SU-DHL-6 (cell line): ENCODE data around the gene TMTC1.

Experiments used
- H2AFZ ChIP-seq: fragments of 200-600 bp; sonication (generic); 2 replicates; pipeline ENCODE4 v1.6.1; 2014; ENCODE audit warnings: low read depth, mild to moderate bottlenecking, moderate library complexity, mixed read lengths, antibody characterized with exemption, low read length; ENCODE audit not compliant: severe bottlenecking
- H3F3A ChIP-seq: fragments of 200-600 bp; shearing (Covaris generic); 2 replicates; pipeline ENCODE4 v1.6.0; 2016; ENCODE audit warnings: antibody characterized with exemption, mild to moderate bottlenecking; ENCODE audit not compliant: insufficient read depth
- H3K27ac ChIP-seq: fragments of 200-600 bp; sonication (generic); 2 replicates; pipeline ENCODE4 v1.5.1; 2016; ENCODE audit warnings: low read depth, mild to moderate bottlenecking, low read length, moderate library complexity, mixed read lengths
- H3K27me3 ChIP-seq: fragments of 200-600 bp; sonication (generic), shearing (Covaris generic); 2 replicates; pipeline ENCODE4 v1.6.0; 2014; ENCODE audit warnings: mild to moderate bottlenecking, low read length
- H3K36me3 ChIP-seq: fragments of 200-600 bp; sonication (generic); 2 replicates; pipeline ENCODE4 v1.6.1; 2014; ENCODE audit warnings: mild to moderate bottlenecking, low read length, mixed read lengths
- H3K4me2 ChIP-seq: fragments of 300-600, 200-600 bp; shearing (Covaris generic), sonication (generic); 2 replicates; pipeline ENCODE4 v1.6.0; 2014; ENCODE audit warnings: low read length, low read depth, mild to moderate bottlenecking; ENCODE audit not compliant: poor library complexity, severe bottlenecking
- H3K4me3 ChIP-seq: fragments of 200-600 bp; sonication (generic); 2 replicates; pipeline ENCODE4 v1.5.1; 2014; ENCODE audit warnings: antibody characterized with exemption, low read length, mild to moderate bottlenecking, mixed read lengths; ENCODE audit not compliant: insufficient read depth, poor library complexity, severe bottlenecking
- H3K79me2 ChIP-seq: fragments of 200-600 bp; sonication (generic); 2 replicates; pipeline ENCODE4 v1.6.1; 2014; ENCODE audit warnings: mild to moderate bottlenecking, low read length, moderate library complexity; ENCODE audit not compliant: insufficient read depth
- H3K9ac ChIP-seq: fragments of 200-600 bp; sonication (generic); 2 replicates; pipeline ENCODE4 v1.7.0; 2014; ENCODE audit warnings: mild to moderate bottlenecking, low read length
- H3K9me2 ChIP-seq: fragments of 200-600 bp; sonication (generic); replicated peaks from 2 replicates; pipeline ENCODE4 v1.6.1; 2014; ENCODE audit warnings: low read length; ENCODE audit not compliant: insufficient read depth
- H3K9me3 ChIP-seq: fragments of 200-600 bp; sonication (generic); 2 replicates; pipeline ENCODE4 v1.6.1; 2014; ENCODE audit warnings: low read length, mixed read lengths; ENCODE audit not compliant: insufficient read depth
- H4K20me1 ChIP-seq: fragments of 200-600 bp; sonication (generic); 2 replicates; pipeline ENCODE4 v1.6.1; 2014; ENCODE audit warnings: low read depth, mild to moderate bottlenecking, antibody characterized with exemption, low read length, moderate library complexity, mixed read lengths
- EZH2phosphoT487 ChIP-seq: fragments of 200-600 bp; sonication (generic), shearing (Covaris generic); conservative IDR thresholded peaks from 2 replicates; pipeline ENCODE4 v1.6.1; 2018; ENCODE audit warnings: mild to moderate bottlenecking, antibody characterized with exemption, low read length, moderate library complexity, mixed read lengths
- TF ChIP-seq, protein P1 (sequence below): fragments of 200-600 bp; sonication (generic); IDR thresholded peaks from one replicate; pipeline ENCODE4 v1.5.1; 2017; ENCODE audit warnings: antibody characterized with exemption, mild to moderate bottlenecking, low read length, moderate library complexity; ENCODE audit not compliant: insufficient read depth, poor library complexity, severe bottlenecking

TMTC1 gene

DNA sequence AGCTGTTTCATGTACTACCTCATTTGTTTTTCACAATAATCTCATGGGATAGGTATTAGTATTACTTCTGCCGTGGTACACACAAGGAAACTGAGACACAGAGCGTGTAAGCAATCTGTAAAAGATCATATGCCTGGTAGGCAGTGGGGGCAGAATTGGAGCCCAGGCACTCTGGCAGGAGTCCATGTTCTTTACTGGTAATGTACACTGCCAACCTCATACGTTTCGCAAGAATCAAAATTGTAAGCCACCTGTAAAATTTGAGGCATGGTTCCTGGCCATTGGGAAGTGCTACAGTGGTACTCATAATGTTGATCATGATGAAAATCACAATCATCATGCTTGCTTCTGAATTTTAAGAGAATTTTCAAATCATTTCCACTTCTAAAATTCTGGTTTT is 40.7 kb downstream of the TMTC1 start:
- Histone ChIP-seq H3K79me2 (no peaks in the 10 kb centered on the region), H3K9me3 (no peaks in the 10 kb centered on the region), H3K36me3 (no peaks in the 10 kb centered on the region), H3K9ac (no peak overlapping the region), H3F3A (no peaks in the 10 kb centered on the region), H2AFZ (no peak overlapping the region), H4K20me1 (no peaks in the 10 kb centered on the region), H3K4me2 (no peak overlapping the region), H3K27me3 (no peaks in the 10 kb centered on the region), H3K27ac (no peak overlapping the region), H3K4me3 (no peak overlapping the region), H3K9me2 (no peaks in the 10 kb centered on the region)
- no peak for TF ChIP-seq EZH2phosphoT487
- TF ChIP-seq, protein P1, sequence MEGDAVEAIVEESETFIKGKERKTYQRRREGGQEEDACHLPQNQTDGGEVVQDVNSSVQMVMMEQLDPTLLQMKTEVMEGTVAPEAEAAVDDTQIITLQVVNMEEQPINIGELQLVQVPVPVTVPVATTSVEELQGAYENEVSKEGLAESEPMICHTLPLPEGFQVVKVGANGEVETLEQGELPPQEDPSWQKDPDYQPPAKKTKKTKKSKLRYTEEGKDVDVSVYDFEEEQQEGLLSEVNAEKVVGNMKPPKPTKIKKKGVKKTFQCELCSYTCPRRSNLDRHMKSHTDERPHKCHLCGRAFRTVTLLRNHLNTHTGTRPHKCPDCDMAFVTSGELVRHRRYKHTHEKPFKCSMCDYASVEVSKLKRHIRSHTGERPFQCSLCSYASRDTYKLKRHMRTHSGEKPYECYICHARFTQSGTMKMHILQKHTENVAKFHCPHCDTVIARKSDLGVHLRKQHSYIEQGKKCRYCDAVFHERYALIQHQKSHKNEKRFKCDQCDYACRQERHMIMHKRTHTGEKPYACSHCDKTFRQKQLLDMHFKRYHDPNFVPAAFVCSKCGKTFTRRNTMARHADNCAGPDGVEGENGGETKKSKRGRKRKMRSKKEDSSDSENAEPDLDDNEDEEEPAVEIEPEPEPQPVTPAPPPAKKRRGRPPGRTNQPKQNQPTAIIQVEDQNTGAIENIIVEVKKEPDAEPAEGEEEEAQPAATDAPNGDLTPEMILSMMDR = no peak

DNA sequence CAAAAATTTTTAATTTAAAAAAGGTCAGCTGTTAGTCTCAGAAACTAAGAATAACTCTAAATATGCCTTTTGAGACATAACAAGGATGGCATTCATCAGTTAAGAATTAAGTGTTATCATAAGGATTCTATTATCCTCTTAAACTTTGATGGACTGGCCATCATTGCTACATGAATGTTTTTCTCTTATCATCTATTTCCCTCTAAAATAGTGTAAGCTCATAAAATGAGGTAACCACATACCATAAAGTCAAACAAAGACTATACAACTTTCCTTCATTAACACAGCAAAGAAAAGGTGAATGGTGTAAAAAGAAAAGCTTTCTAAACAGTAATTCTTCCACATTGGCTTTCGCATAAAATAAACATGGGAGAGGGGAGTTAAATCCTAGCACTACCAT is 41.1 kb downstream of the TMTC1 start:
- Histone ChIP-seq H3F3A (no peaks in the 10 kb centered on the region), H3K27ac (no peak overlapping the region), H3K4me3 (no peak overlapping the region), H4K20me1 (no peaks in the 10 kb centered on the region), H3K4me2 (no peak overlapping the region), H3K27me3 (no peaks in the 10 kb centered on the region), H3K79me2 (no peaks in the 10 kb centered on the region), H3K9me2 (no peaks in the 10 kb centered on the region), H3K9ac (no peak overlapping the region), H3K9me3 (no peaks in the 10 kb centered on the region), H2AFZ (no peak overlapping the region), H3K36me3 (no peaks in the 10 kb centered on the region)
- TF ChIP-seq, protein P1 = no peak
- TF ChIP-seq EZH2phosphoT487 = no peak

DNA sequence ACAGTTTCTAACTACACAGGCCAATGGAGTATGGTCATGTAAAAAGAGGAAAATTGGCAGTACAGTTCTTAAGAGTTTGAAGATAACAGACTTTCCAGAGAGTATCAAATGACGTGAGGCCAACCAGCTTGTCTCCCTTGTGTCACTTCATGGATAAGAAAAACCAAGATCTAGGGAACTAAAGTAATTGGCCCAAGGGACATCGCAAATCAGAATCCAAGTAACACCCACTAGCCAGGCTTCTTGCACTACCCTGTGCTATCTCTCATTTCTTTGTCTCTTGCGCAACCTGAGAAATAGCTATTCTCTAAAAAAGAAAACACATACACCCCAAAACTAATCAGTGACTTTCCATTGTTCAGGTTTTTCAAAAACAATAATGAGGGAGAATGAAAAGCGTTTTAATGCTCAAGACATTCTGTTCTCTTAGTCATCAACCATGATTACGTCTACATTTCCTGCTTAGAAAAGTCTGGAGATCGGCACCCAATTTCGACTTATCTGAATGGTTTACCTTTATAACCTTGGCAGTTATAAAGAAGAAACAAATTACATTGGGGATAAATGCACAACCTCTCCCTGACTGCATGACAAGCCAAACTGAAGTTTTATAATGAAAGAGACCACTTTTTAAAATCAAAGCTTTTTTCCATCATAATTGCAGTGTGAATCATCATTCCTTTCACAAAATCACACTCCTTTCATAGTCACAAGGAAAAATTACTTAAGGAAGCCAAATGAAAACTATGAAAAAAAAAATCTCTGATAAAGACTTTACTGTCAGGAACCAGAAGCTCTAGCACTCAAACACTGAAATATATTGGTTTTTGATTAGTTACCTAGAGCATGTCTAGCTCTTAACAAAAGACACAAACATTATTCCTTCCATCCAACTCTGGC is 42.1 kb downstream of the TMTC1 start:
- no peak overlapping the region for H3K9ac ChIP-seq
- TF ChIP-seq EZH2phosphoT487 = no peak
- TF ChIP-seq, protein P1 = no peak
- H3K4me2 ChIP-seq = no peak overlapping the region
- H2AFZ ChIP-seq = no peak overlapping the region
- H3K9me3 ChIP-seq = no peaks in the 10 kb centered on the region
- H3K27me3 ChIP-seq = no peaks in the 10 kb centered on the region
- H4K20me1 ChIP-seq = no peaks in the 10 kb centered on the region
- H3K36me3 ChIP-seq = no peaks in the 10 kb centered on the region
- H3K9me2 ChIP-seq = no peaks in the 10 kb centered on the region
- H3K4me3 ChIP-seq = no peak overlapping the region
- no peaks in the 10 kb centered on the region for H3K79me2 ChIP-seq
- no peaks in the 10 kb centered on the region for H3F3A ChIP-seq
- H3K27ac ChIP-seq = no peak overlapping the region
